HepG2 (cell line): ENCODE measurements around the gene BARX1. TPM values are rescaled to one million over a fixed set of nuclear protein-coding genes. Genes with fewer than 3 reads are reported as not detected.

Source experiments
- ATAC-seq: fragments of 200-7000 bp; cut with Tn5 transposase; 3 replicates; pipeline ENCODE4 v1.9.1; 2020; ENCODE audit warnings: mild to moderate bottlenecking, moderate library complexity
- BruUV-seq: library from RNA; stranded (reverse); fragments of 400-500 nt; replicated peaks from 2 replicates; lab custom pipeline; 2021; lab: Mats Ljungman, UMichigan
- CTCF ChIA-PET: fragments of 300-600 bp; formaldehyde crosslinking; extraction: SDS; loops from one replicate; lab custom pipeline; 2021; ENCODE audit warnings: low total read pairs, inconsistent platforms, low intra/inter-chr PET ratio; lab: Yijun Ruan, JAX
- POLR2A ChIA-PET: fragments of 350-600 bp; sonication (Branson Sonifier 250); formaldehyde crosslinking; loops from one replicate; lab custom pipeline; 2020; ENCODE audit warnings: antibody characterized with exemption, inconsistent platforms; lab: Yijun Ruan, JAX
- DNase-seq: peaks from one replicate; pipeline ENCODE4 v3.0.0-alpha.2; 2015; ENCODE audit warnings: low spot score
- FAIRE-seq: peaks from 3 replicates; lab custom pipeline; 2011; peaks lifted over from hg19 to GRCh38; lab: Jason Lieb, UNC
- H2AFZ ChIP-seq: one replicate; pipeline ENCODE4 v1.6.1; 2011; ENCODE audit warnings: low read length, inconsistent platforms
- H3K27ac ChIP-seq: fragments of 300-600 bp; 3 replicates; pipeline ENCODE4 v1.8.0; 2011; ENCODE audit warnings: mixed run types, mild to moderate bottlenecking, mixed read lengths, low read length, inconsistent platforms; ENCODE audit not compliant: insufficient read depth; ENCODE audit errors: extremely low read length
- H3K27me3 ChIP-seq, 2 experiments: fragments of 200-600 bp in 1 of 2; 2 replicates in 1 of 2; 3 replicates in 1 of 2; pipeline versions ENCODE4 v1.6.0 to v1.8.0; 2011; ENCODE audit warnings: low read length in 2 of 2, mild to moderate bottlenecking in 2 of 2, moderate library complexity in 2 of 2, inconsistent platforms in 1 of 2; ENCODE audit not compliant: insufficient read depth in 2 of 2, control insufficient read depth in 1 of 2
- H3K36me3 ChIP-seq, 2 experiments: fragments of 200-600 bp in 1 of 2; replicated peaks in 1 of 2; 2 replicates in 1 of 2; 3 replicates in 1 of 2; pipeline versions ENCODE4 v1.5.1 to v1.8.0; 2011; ENCODE audit warnings: low read length in 2 of 2, inconsistent platforms in 1 of 2; ENCODE audit not compliant: insufficient read depth in 2 of 2, control insufficient read depth in 1 of 2
- H3K4me1 ChIP-seq: 2 replicates; pipeline ENCODE4 v1.5.1; 2012; ENCODE audit warnings: low read length, inconsistent platforms; ENCODE audit not compliant: insufficient read depth
- H3K4me2 ChIP-seq: 2 replicates; pipeline ENCODE4 v1.6.0; 2011; ENCODE audit warnings: low read depth, low read length, inconsistent platforms
- H3K4me3 ChIP-seq, 3 experiments: fragments of 200-600 bp in 1 of 3; sonication (generic), shearing (Covaris generic) in 1 of 3; replicated peaks in 1 of 3; 2 replicates each; pipeline ENCODE4 v1.5.1; 2011 to 2016; ENCODE audit warnings: low read length in 3 of 3, inconsistent platforms in 2 of 3, low read depth in 2 of 3, mild to moderate bottlenecking in 2 of 3, control low read depth in 1 of 3, mixed read lengths in 1 of 3; ENCODE audit not compliant: insufficient read depth in 1 of 3
- H3K79me2 ChIP-seq: one replicate; pipeline ENCODE4 v1.6.1; 2011; ENCODE audit warnings: low read length, inconsistent platforms; ENCODE audit not compliant: insufficient read depth
- H3K9ac ChIP-seq: 2 replicates; pipeline ENCODE4 v1.6.0; 2011; ENCODE audit warnings: mild to moderate bottlenecking, low read depth, low read length, inconsistent platforms; ENCODE audit not compliant: insufficient read depth
- H3K9me3 ChIP-seq: 2 replicates; pipeline ENCODE4 v1.5.1; 2012; ENCODE audit warnings: mild to moderate bottlenecking, low read length
- H4K20me1 ChIP-seq: 2 replicates; pipeline ENCODE4 v1.6.0; 2011; ENCODE audit warnings: inconsistent platforms, mild to moderate bottlenecking, low read length, moderate library complexity; ENCODE audit not compliant: insufficient read depth
- NFATC3 ChIP-seq: sonication (generic); formaldehyde crosslinking; IDR thresholded peaks from 2 replicates; pipeline ENCODE4 v1.5.1; 2020; ENCODE audit warnings: mild to moderate bottlenecking, missing genetic modification reagents
- U2AF2 ChIP-seq: fragments of 200-400 bp; formaldehyde crosslinking; IDR thresholded peaks from 2 replicates; pipeline ENCODE4 v1.6.1; 2017; ENCODE audit warnings: low read depth, mild to moderate bottlenecking, low read length
- ZBTB7B ChIP-seq: sonication (generic); formaldehyde crosslinking; IDR thresholded peaks from 2 replicates; pipeline ENCODE4 v1.4.0; 2020; ENCODE audit warnings: missing genetic modification reagents
- ZNF326 ChIP-seq: sonication (generic); formaldehyde crosslinking; IDR thresholded peaks from 2 replicates; pipeline ENCODE4 v1.4.0; 2020; ENCODE audit warnings: missing genetic modification reagents, borderline replicate concordance
- ZNF337 ChIP-seq: sonication (generic); formaldehyde crosslinking; IDR thresholded peaks from 2 replicates; pipeline ENCODE4 v1.5.1; 2020; ENCODE audit warnings: missing genetic modification reagents, low read depth, mild to moderate bottlenecking, borderline replicate concordance
- ZNF547 ChIP-seq: sonication (generic); formaldehyde crosslinking; IDR thresholded peaks from 2 replicates; pipeline ENCODE4 v1.5.1; 2020; ENCODE audit warnings: mild to moderate bottlenecking, missing genetic modification reagents
- ZNF557 ChIP-seq: sonication (generic); formaldehyde crosslinking; IDR thresholded peaks from 2 replicates; pipeline ENCODE4 v1.4.0; 2020; ENCODE audit warnings: missing genetic modification reagents
- ZNF737 ChIP-seq: sonication (generic); formaldehyde crosslinking; IDR thresholded peaks from 2 replicates; pipeline ENCODE4 v1.5.0; 2020; ENCODE audit warnings: missing genetic modification reagents, mild to moderate bottlenecking, borderline replicate concordance
- ZNF878 ChIP-seq: sonication (generic); formaldehyde crosslinking; IDR thresholded peaks from 2 replicates; pipeline ENCODE4 v1.8.1; 2023; ENCODE audit warnings: mild to moderate bottlenecking, missing genetic modification reagents, moderate library complexity
- WGBS: methylation state at CpG from one replicate; pipeline ENCODE4 v1.1.6; 2017; ENCODE audit warnings: low lambda C conversion rate; 5-methylcytosine and 5-hydroxymethylcytosine counted together
- in situ Hi-C: cut with HindIII; loops from 2 replicates; pipeline ENCODE4 v1.10.0; 2017; ENCODE audit warnings: low pct_unique_long_range_greater_than_20kb; ENCODE audit not compliant: extremely low pct_ligation_motif_present
- intact Hi-C: fragments of 100-400 bp; cut with micrococcal nuclease; formaldehyde crosslinking; loops from one replicate; pipeline ENCODE4 v1.10.0; 2022; ENCODE audit not compliant: unreplicated experiment
- polyA plus RNA-seq, 8 experiments: library from polyadenylated mRNA; depleted of rRNA in 3 of 8; stranded (reverse) in 7 of 8; unstranded in 1 of 8; fragments of >200 nt; fragmentation: Illumina TruSeq in 4 of 8; extraction: Trizol in 4 of 8; gene quantifications; 2 replicates each; pipeline versions ENCODE4 v1.2.1 to v1.2.3, GENCODE V29; 2011 to 2016; ENCODE audit warnings: low read depth in 4 of 8, missing spikeins in 1 of 8, mixed read lengths in 1 of 8; ENCODE audit not compliant: insufficient read depth in 1 of 8
- total RNA-seq, 5 experiments: library from RNA; depleted of rRNA; stranded (reverse); fragments of >200 nt; fragmentation: Illumina TruSeq; extraction: Trizol; gene quantifications; 2 replicates each; pipeline ENCODE4 v1.2.3, GENCODE V29; 2016; ENCODE audit warnings: low read depth in 1 of 5
- TF ChIP-seq, protein P1 (sequence below): sonication (generic); formaldehyde crosslinking; IDR thresholded peaks from 2 replicates; pipeline ENCODE4 v1.4.0; 2020; ENCODE audit warnings: missing genetic modification reagents
- TF ChIP-seq, protein P2 (sequence below): sonication (generic); formaldehyde crosslinking; IDR thresholded peaks from 2 replicates; pipeline ENCODE4 v1.4.0; 2020; ENCODE audit warnings: mild to moderate bottlenecking, missing genetic modification reagents
- TF ChIP-seq, protein P3 (sequence below): sonication (generic); formaldehyde crosslinking; IDR thresholded peaks from 2 replicates; pipeline ENCODE4 v1.8.0; 2023; ENCODE audit warnings: mild to moderate bottlenecking, missing genetic modification reagents
- TF ChIP-seq, protein P4 (sequence below): sonication (generic); formaldehyde crosslinking; IDR thresholded peaks from 2 replicates; pipeline ENCODE4 v1.4.0; 2020; ENCODE audit warnings: mild to moderate bottlenecking, missing genetic modification reagents

The BARX1 gene
- total and polyA plus RNA-seq, 2 of the 13 experiments (the other 11 are each of a cell fraction or from before 2014, with no cell fraction given) = not detected

DNA sequence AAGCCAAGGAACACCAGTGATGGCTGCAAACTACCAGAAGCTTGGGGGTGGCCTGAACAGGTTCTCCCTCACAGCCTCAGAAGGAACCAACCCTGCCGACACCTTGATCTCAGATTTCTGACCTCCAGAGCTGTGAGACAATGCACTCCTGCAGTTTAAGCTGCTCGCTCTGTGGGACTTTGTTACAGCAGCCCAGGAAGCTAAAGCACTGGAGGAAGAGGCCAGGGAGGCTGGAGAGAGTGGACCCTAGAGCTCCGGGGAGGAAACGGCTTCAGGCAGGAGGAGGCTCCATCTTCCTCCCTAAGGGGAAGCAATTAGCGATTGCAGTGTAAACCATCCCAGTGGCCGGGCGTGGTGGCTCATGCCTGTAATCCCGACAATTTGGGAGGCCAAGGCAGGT is 25.1 kb downstream of the BARX1 start (continued):
- TF ChIP-seq, protein P1, sequence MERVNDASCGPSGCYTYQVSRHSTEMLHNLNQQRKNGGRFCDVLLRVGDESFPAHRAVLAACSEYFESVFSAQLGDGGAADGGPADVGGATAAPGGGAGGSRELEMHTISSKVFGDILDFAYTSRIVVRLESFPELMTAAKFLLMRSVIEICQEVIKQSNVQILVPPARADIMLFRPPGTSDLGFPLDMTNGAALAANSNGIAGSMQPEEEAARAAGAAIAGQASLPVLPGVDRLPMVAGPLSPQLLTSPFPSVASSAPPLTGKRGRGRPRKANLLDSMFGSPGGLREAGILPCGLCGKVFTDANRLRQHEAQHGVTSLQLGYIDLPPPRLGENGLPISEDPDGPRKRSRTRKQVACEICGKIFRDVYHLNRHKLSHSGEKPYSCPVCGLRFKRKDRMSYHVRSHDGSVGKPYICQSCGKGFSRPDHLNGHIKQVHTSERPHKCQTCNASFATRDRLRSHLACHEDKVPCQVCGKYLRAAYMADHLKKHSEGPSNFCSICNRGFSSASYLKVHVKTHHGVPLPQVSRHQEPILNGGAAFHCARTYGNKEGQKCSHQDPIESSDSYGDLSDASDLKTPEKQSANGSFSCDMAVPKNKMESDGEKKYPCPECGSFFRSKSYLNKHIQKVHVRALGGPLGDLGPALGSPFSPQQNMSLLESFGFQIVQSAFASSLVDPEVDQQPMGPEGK (CRISPR knock-in tag) = no peak
- no peak for TF ChIP-seq ZNF878 (CRISPR knock-in tag)
- TF ChIP-seq ZNF557 (CRISPR knock-in tag) = no peak
- no peak for TF ChIP-seq ZNF337 (CRISPR knock-in tag)
- TF ChIP-seq NFATC3 = no peak
- no peak for TF ChIP-seq ZNF547

DNA sequence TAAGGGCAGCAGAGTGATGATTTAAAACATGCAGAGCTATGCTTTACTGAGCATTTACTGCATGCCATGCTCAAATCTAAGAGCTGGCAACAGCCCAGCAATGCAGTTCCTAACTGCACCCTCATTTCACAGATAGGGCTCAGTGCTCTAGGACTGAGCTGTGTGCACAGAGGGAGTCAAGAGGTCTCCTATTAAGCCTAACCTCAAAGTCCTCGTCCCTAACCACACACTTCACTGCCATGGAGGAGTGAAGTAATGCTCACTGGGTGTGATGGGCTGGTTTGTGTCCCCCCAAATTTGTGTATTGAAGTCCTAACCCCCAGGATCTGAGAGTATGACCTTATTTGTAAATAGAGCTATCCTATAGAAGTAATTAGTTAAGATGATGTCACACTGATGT is 25.9 kb downstream of the BARX1 start:
- Histone ChIP-seq H3K27ac (no peak overlapping the region), H3K4me3 (no peak overlapping the region), H3K27me3 (peaks cover 4 to 56% of the 10 kb centered on the region in 2 experiments; a peak in 3 of 5 replicates), H3K9ac (no peak overlapping the region), H3K9me3 (no peaks in the 10 kb centered on the region), H4K20me1 (no peaks in the 10 kb centered on the region), H2AFZ (no peak overlapping the region), H3K79me2 (no peaks in the 10 kb centered on the region), H3K4me1 (no peaks in the 10 kb centered on the region), H3K36me3 (no peaks in the 10 kb centered on the region), H3K4me2 (no peak overlapping the region)
- 0% methylated on average over 1 of the region's 1 CpG for WGBS
- ChIA-PET CTCF (no interaction called here), POLR2A (no interaction called here)
- no TSS peak for BruUV-seq
- DNase-seq (no peak), ATAC-seq (no peak), FAIRE-seq (no peak)
- intact Hi-C loops (no loop called here), in situ Hi-C loops (no loop called here)
- TF ChIP-seq U2AF2 (no peak), ZNF326 (no peak), ZNF737 (CRISPR knock-in tag) (no peak), ZBTB7B (CRISPR knock-in tag) (no peak)
- TF ChIP-seq, protein P2, sequence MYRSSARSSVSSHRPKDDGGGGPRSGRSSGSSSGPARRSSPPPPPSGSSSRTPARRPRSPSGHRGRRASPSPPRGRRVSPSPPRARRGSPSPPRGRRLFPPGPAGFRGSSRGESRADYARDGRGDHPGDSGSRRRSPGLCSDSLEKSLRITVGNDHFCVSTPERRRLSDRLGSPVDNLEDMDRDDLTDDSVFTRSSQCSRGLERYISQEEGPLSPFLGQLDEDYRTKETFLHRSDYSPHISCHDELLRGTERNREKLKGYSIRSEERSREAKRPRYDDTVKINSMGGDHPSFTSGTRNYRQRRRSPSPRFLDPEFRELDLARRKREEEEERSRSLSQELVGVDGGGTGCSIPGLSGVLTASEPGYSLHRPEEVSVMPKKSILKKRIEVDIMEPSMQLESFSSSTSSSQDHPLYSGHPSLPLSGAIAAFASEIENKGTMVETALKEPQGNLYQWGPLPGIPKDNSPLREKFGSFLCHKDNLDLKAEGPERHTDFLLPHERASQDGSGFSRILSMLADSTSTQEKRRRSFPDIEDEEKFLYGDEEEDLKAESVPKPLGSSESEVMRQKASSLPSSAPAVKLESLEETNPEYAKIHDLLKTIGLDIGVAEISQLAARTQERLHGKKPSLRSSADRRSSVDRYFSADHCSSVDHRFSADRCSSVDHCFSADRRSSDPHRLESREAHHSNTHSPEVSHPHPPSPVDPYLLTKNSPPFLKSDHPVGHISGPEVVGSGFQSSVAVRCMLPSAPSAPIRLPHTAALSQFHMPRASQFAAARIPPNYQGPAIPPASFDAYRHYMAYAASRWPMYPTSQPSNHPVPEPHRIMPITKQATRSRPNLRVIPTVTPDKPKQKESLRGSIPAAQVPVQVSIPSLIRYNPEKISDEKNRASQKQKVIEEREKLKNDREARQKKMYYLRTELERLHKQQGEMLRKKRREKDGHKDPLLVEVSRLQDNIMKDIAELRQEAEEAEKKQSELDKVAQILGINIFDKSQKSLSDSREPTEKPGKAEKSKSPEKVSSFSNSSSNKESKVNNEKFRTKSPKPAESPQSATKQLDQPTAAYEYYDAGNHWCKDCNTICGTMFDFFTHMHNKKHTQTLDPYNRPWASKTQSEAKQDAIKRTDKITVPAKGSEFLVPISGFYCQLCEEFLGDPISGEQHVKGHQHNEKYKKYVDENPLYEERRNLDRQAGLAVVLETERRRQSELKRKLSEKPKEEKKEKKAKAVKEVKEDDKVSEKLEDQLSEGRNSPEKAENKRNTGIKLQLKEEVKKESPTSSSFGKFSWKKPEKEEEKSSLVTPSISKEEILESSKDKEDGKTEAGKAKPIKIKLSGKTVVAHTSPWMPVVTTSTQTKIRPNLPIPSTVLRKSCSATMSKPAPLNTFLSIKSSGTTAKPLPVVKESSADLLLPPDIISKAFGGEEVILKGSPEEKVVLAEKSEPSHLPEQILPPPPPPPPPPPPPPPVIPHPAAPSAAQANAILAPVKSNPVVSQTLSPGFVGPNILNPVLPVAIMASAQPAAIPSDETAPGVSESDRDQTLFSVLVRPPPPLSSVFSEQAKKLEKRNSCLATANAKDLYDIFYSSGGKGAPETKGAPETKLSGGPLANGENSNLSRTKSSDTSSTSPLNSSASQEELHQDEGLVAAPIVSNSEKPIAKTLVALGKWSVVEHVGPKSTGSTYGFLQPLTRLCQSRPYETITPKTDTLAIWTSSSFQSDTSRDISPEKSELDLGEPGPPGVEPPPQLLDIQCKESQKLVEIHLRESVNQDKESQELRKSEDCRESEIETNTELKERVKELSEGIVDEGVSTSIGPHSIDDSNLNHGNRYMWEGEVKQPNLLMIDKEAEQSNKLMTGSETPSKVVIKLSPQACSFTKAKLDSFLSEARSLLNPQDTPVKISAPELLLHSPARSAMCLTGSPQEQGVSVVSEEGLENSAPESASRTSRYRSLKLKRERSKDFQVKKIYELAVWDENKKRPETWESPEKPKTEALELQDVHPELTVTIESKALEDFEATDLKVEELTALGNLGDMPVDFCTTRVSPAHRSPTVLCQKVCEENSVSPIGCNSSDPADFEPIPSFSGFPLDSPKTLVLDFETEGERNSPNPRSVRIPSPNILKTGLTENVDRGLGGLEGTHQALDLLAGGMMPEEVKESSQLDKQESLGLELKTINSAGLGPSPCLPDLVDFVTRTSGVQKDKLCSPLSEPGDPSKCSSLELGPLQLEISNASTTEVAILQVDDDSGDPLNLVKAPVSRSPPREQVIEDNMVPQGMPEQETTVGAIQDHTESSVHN (CRISPR knock-in tag) = no peak
- TF ChIP-seq, protein P3, sequence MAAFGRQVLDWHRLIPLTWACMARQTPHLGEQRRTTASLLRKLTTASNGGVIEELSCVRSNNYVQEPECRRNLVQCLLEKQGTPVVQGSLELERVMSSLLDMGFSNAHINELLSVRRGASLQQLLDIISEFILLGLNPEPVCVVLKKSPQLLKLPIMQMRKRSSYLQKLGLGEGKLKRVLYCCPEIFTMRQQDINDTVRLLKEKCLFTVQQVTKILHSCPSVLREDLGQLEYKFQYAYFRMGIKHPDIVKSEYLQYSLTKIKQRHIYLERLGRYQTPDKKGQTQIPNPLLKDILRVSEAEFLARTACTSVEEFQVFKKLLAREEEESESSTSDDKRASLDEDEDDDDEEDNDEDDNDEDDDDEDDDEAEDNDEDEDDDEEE (CRISPR knock-in tag) = no peak
- TF ChIP-seq, protein P4, sequence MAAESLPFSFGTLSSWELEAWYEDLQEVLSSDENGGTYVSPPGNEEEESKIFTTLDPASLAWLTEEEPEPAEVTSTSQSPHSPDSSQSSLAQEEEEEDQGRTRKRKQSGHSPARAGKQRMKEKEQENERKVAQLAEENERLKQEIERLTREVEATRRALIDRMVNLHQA (CRISPR knock-in tag) = no peak
